ENCODE results near the gene ANKRD18B.
"Not testable (repeated sequence)": the region's sequence is repeated elsewhere in the genome, so short reads cannot be mapped to it uniquely, and the experiment has no call there.

The ANKRD18B gene

GRCh38 chr9:33523397-33524305, at the start of gene ANKRD18B:
TSS of gene ANKRD18B (plus strand) at chr9:33524251. CDS start at chr9:33524490, 239 bp downstream.
- DNase-seq, result peak; percentile 61

GRCh38 chr9:33475357-33475756, 48.7 kb upstream of the ANKRD18B start:
- no peak for DNase-seq

- DNase-seq, result no peak
Measured at GRCh38 chr9:33476503-33476902, 47.5 kb upstream of the ANKRD18B start.

- DNase-seq, result no peak
Measured at GRCh38 chr9:33480106-33480505, 43.9 kb upstream of the ANKRD18B start.

GRCh38 chr9:33480976-33481375, 43.1 kb upstream of the ANKRD18B start:
- DNase-seq, result no peak

GRCh38 chr9:33485312-33485711, 38.7 kb upstream of the ANKRD18B start:
- not testable (repeated sequence) for DNase-seq

GRCh38 chr9:33489066-33489465, 35.0 kb upstream of the ANKRD18B start:
- DNase-seq, result no peak

GRCh38 chr9:33493819-33494218, 30.2 kb upstream of the ANKRD18B start:
- not testable (repeated sequence) for DNase-seq

GRCh38 chr9:33498387-33498786, 25.7 kb upstream of the ANKRD18B start:
- DNase-seq, result peak; percentile 2

GRCh38 chr9:33506626-33507370, 17.3 kb upstream of the ANKRD18B start:
- no peak for DNase-seq

GRCh38 chr9:33510262-33511183, 13.5 kb upstream of the ANKRD18B start:
- DNase-seq, result peak; percentile 49

GRCh38 chr9:33511184-33511517, 12.9 kb upstream of the ANKRD18B start:
- not testable (repeated sequence) for DNase-seq

GRCh38 chr9:33512535-33512934, 11.5 kb upstream of the ANKRD18B start:
- not testable (repeated sequence) for DNase-seq

- DNase-seq, result not testable (repeated sequence)
Measured at GRCh38 chr9:33515342-33515995, 8.6 kb upstream of the ANKRD18B start.

- not testable (repeated sequence) for DNase-seq
Measured at GRCh38 chr9:33516397-33516796, 7.7 kb upstream of the ANKRD18B start.

- DNase-seq, result peak; percentile 19
Measured at GRCh38 chr9:33517373-33517772, 6.7 kb upstream of the ANKRD18B start.

GRCh38 chr9:33517934-33518577, 6.0 kb upstream of the ANKRD18B start:
- not testable (repeated sequence) for DNase-seq

GRCh38 chr9:33521861-33522260, 2.2 kb upstream of the ANKRD18B start:
- not testable (repeated sequence) for DNase-seq

- peak; percentile 26 for DNase-seq
Measured at GRCh38 chr9:33524306-33524947, 376 bp downstream of the ANKRD18B start.

- not testable (repeated sequence) for DNase-seq
Measured at GRCh38 chr9:33528069-33528468, 4.0 kb downstream of the ANKRD18B start.

- DNase-seq, result not testable (repeated sequence)
Measured at GRCh38 chr9:33533958-33534357, 9.9 kb downstream of the ANKRD18B start.

Data from NCI-H2171 treated with DMSO at 0.1 percent for 48 hours (cell line).